Measurements from ENCODE around the gene CRMP1.
"Not testable (repeated sequence)": the region's sequence is repeated elsewhere in the genome, so short reads cannot be mapped to it uniquely, and the experiment has no call there.

CRMP1 gene

DNA sequence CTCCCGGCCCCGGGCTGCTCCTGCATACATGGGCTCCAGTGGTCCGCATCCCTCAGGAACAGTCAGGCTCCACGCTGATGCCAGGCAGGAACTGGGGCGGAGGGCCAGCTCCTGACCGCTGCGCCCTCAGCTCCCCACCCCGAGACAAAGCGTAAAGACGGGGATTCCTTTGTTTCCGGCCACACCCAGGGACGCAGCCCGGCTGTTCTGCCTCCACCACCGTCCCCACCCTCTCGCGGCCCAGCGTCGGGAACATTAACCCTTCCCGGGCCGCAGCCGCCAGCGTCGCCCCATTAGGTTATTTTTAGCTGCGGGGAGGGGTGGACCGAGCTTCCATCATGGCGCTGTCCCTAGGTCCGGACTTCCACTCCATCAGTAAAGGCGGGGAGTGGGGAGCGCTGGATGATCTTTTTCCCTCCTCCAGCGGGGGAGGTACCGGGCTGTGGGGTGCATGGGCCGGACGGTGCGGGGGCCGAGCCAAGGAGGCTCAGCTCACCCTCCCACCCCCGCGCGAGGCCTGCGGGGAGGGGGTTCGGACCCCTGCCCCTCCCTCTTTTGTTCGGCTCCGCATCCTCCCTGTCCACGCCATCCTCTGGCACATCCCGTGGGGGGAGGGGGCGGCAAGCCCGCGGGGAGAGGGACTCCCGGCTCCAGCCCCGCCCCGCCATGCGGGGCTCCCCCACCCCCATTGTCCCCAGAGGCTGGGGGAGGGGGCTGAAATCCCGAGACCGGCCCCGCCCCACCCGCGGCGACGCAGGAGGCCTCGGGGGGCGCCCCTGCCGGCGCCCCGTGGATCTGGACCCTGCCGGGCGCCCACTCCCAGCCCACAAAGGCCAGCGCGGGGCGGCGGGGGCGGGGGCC, 5.3 kb downstream of the CRMP1 start:
- no peak for DNase-seq

DNA sequence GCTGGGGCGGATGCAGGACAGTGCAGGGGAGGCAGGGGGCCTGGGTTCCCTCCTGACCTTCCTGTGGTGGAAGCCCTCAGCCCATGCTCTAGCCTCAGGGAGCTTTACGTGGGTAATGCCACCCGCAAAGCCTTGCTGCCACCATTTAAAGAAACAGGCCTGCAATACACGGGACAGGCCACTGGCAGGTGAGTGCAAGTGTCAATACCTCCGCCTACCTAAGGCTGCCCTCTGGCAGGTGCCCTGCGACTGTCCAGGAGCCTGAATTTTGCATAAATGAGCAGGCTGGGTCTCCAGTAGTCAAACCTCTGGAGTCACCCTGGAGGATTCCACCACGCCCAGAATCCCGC, 5.9 kb downstream of the CRMP1 start:
- no peak for DNase-seq

DNA sequence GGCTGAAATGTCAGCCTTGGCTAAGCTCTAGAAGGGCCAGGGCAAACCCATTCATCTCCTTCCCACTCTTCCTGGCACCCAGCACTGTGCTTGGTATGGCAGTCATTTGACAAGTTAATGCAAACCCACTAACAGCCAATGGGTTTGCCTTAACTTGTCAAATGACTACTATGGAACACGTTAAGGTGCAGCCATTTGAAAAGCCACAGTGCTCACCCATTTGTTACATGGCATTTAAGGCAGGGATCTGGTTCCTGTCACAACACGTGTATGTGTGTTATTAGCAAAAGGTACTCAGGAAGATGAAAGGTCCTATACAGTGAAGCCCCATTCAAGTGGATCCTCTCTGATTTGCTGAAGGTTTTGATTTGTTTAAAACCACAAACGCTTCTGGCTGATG, 7.2 kb downstream of the CRMP1 start:
- no peak for DNase-seq

DNA sequence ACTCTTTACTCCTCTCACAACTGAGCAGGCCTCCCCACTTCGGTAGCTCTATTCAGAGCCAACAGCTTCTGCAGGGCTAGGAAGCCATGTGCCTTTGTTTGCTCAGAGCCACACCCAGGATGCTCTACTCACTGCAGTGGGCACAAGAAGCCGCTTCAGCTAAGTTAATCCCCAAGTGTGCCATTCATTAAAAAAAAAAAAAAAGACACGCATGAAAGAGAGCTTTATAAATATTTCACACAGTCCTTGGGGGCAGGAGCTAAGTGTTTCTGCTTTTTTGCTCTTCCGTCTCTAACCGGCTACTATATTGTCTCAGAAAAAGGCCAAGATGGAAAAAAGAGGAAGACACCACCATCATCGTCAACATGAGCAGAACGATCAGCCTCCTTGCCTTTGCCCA, 8.1 kb downstream of the CRMP1 start:
- DNase-seq: no peak

DNA sequence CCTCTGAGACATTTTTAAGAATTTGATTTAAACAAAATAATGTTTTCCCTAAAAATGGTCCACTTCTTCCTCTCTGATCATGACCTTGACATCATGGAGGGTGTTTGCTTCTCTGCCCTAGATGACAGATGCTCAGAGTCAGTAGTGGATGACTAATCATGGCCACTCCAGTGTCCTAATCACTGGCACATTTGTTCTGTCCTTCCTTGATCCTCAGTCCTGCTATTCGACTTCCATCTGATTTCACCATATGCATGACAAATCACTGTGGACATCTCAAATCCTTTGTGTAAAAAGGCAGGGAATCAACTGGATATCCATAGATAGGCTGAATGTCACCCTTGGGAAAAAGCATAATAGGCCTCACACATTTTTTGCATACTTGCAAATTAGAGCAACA, 9.0 kb downstream of the CRMP1 start:
- no peak for DNase-seq

DNA sequence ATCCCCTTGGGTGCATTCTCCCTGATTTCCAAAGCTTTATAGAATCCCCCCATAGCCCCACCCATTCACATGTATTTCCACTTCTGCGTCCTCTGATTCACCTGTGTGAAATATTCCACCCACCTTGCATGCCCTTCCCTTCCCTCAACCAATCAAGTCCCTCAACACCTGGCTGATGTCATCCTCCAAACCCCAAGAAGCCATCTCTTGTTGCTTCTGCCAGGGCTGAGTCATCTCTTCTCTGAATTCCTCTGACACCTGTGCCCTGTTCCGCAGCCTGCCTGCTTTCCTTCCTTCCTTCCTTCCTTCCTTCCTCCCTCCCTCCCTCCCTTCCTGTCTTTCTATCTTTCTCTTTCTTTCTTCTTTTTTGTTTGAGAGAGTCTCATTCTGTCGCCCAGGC, 9.9 kb downstream of the CRMP1 start:
- DNase-seq: no peak

DNA sequence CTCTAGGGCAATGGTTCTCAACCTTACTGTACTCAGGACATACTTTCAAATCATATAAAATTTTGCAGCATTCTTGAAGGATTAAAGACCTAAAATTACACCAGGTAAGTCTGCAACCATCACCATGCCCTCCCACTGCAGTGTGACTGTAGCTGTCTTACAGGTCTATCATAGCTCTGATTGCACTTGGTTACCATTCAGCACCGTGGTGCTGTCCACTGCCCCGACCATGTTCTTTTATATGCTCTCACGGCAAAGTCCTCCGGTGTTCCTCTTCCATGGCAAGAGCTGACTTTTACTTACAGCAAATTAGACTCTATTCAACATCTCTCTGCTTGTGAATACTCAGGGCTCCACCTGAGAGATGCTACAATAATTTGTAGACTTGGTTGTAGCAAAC, 11.5 kb downstream of the CRMP1 start:
- DNase-seq: no peak

DNA sequence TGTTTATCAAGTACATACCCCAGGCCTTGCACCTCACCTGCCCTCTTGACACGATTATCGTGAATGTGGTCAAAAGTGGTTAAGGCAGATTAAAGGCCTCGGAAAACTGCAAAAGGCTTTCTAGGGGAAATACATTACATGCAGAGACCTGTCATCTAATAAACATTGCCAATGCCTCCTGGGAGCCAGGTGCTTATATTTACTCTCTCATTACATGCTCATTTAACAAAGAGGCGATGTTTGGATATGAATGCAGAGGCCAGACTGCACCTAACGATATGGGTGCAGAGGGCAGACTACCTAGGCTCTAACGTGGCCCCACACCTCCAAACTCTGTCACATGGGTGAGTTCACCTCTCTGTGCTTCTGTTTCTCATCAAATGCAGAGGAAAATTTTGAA, 14.5 kb downstream of the CRMP1 start:
- no peak for DNase-seq

DNA sequence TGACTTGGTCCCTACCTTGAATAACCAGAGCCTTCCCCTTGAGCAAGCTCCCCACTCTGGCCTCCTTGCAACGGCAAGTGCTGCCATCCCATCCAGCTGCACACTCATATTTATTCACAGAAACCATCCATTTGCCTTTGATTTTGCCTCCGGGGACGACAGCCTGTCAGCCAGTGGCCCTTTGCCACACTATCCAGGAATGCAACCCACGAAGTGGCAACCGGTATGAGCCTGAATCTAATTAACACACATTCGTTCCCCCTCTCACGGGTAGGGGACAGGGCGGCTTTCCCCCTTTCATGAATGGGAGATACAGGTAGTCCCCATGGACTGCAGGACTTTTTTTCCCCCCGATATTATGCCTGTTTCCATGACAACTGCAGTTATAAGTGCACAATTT, 15.5 kb downstream of the CRMP1 start:
- DNase-seq: no peak

DNA sequence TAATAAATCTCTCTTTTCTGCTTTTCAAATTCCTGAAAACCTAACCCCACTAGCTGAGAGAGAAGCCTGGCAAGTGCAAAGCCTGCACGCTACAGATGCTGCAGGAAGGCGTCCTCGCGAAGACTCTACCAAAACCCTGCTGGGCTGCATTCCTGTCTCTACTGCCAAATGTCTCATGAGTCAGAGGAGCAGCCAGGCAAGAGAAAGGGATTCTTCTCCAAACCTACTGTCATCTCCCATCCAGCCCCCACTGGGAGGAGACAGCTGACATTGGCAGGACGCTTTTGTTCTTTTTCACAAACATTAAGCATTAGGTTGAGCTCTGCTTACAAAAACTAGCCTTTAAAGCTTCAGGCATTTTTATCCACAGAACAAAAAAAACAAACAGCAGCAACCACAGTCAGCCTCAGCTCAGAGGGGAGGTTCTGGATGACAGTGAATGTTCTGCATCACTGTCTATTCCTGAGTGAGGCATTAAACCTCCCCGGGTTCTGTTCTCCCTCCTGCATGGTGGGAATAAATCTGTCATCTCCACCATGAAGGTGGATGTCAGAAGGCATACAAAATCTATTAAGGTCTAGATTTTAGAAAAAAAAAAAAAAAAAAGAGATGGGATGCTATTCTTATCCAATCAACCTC, 18.0 kb downstream of the CRMP1 start:
- DNase-seq: no peak

DNA sequence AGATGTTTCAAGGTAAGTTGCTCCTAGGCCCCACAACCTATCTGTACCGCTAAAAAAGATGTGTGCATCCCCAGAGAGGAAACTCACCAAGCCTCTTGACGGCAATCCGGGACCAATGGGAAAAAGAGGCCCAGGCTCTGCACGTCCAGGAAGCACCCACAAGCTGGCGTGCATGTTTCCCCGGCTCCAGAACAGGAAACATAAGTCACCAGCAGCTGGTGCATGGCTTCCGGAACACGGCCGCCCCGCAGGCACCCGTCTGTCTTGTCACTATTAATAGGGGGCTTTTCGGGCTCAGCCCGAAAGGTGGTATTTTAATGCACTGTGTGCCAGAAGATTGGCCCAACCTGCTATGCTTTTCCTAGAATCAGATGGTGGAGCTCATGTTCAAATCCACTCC, 22.2 kb downstream of the CRMP1 start:
- DNase-seq: no peak

DNA sequence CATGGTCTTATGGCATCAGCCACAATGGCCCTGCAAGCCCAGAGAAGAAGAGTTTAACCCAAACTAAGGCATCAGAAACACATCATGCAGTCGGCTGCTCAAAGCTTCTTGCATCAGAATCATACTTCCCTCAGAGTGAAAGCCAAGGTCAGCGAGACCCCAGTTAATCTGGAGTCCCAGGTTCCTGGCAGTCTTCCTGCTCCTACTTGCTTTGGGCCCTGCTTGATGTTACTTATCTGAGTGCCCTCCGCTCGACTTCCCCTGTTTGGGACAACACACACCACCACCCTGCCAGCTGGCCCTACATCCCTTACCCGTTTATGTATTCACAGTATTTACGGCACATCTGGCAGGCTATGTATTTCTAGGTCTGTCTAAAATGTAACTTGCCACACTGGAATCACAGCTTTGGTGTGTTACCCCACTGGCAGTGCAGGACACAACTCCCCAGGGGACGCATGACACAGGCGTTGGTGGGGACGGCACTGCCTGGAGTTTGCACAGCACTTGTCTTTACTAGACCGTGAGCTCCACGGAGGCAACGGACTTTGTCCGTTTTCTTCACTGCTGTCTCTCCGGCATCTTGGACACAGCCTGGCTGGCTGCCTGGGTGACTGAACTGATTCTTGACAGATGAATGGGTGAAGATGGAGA, 22.8 kb downstream of the CRMP1 start:
- no peak for DNase-seq

DNA sequence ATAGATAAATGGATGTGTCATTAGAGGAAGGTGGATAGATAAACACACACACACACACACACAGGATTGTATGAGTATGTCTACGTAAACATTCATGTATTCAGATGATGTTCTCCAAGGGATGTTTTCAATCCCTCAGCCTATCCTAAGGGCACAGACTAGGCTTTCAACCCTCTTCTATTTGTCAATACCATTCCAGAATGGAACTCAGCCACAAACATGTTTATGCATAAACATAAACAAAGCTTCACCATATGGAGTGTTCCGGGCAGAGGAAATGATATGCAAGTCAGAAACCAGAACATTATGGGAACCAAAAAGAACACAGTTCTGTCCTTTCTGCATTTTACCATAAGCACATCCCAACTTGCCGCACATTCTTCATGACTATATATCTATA, 25.0 kb downstream of the CRMP1 start:
- no peak for DNase-seq

DNA sequence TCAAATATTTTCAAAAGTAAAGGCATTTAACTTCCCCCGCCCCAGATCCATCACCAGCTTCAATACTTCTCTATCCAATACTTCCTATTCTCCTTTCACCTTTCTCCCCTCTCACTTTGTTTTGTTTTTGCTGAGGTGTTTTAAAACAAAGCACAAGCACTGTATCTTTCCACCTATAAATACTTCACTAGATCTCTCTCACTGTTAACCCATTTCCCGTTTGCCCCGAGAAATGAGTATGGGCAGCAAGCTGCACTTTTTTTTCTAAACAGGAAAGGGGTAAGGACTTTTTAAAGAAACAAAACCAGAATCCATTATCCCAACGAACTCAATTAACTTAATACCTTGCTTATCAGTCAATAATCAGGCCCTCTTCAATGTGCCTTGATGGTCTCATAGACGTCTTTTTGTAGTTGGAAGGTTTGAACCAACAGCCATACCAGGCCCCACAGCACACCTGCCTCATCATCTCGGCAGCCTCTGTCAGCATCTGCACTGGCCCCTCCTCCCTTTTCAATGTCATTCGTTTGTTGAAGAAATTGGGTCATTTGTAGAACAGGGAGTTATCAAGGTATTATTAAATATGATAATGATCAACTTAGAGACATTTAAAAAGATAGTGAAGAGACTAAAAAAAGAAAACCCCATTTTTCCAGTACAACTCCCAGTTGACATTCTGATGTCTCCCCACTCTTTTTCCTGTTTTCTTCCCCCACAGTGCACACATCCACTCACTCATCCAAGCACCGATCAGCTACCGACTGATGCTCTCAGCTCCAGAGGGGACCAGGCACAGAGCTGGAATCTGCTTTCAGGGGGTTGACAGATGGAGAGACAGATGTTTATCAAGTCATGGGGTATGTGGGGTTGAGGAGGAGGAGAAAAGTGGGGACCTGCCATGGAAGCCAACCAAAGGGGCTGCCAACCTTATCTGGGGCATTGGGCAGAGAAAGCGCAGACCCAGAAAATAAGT, 25.8 kb downstream of the CRMP1 start:
- no peak for DNase-seq

DNA sequence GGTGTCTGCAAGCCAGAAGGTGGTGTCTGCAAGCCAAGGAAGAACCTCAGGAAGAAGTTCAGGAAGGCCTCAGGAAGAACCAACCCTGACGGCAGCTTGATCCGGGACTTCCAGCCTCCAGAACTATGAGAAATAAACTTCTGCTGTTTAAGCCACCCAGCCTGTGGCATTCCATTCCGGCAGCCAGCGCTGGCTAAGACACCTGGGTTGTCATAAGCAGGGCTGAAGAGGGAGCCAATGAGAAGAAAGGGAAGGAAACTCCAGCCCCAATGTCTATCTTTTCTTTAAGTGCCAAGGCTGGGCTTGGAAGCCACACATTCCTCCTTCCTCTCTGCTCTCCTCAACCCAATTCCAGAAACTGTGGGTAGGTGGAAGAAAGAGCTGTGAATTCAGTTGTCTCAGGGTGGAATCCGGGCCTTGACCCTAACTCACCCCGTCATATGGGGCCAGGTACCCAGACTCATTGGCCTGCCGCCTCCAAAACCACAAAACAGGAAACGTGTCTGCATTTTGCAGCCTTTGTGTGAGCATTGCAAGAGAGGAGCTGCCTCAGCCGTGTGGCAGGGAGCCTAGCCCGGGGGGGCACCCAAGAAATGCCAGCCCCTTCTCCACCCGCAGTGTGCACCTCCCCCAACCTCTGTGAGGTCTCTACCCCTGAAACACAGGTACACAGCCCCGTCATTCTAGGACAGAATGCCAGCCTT, 26.8 kb downstream of the CRMP1 start:
- DNase-seq: no peak

DNA sequence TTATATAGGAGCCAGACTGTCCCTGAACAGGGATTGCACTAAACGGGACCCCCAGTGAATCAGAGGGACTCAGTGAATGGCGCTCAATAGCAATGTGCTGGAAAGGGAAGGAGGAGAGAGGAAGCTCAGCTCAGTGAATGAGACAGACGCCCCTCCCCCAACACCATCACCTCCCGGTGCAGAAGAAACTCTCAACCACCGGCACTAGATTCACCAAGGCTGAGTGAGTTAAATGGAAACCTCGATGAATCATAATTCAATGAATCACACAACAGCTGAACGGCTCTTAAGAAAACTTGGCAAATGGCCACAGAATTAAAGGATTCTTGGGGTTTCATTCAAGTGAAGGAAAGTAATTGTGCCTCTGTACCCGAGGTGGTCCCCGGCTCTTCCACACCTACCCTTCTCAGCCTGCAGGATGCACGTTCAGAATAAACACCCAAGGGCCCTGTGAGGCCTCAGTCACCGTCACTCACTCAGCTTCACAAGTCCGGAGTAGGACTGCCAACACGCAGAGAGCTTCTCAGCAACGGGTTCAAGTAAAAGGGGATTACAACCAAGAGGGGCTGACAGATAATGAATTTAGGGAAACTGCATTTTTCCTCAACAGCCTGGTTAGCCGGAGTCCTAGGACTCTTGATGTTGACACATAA, 29.3 kb downstream of the CRMP1 start:
- DNase-seq: no peak

DNA sequence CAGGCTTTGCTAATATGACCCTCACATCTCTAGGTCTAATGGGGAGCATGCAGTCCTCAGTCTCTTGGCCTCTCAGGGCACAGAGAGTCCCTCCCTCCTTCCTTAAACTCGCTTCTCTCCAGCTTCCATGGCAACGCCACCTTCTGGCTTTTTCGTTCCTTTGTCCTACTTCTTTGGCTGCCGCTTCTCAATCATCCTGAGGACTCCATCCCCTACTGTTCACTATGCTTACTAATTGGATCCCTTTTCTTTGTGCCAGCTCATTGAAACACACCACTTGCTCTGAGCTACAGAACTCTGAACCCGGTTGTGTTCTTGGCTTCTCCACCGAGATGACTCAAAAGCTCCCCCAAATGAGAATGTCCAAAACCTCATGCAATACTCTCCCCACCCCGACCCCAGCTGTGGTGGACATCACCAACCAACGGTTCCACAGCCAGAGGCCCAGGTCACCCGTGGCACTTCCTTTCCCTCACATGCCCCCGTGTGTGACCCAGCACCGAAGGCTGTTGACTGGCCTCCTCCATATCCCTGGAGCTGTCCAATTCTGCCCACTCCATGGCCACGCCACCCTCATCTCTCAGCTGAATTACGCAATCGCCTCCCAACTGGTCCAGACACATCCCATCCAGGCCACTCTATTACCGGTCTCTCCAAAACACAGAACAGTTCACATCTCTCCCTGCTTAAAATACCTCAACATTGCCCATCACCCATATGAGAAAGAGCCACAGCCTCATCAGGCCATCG, 34.7 kb downstream of the CRMP1 start:
- no peak for DNase-seq

DNA sequence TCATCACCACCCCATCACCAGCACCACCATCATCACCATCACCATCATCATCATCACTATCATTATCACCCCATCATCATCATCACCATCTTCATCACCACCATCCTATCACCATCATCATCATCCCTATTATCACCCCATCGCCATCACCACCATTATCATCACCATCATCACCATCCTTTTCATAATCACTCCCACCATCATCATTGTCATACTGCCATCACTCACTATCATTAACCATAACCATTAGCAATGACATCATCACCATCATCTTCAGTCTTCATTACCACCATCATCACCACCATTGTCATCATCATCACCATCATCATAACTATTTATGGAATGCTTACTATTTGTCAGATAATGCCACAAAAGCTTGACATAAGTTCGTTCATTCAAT, 35.7 kb downstream of the CRMP1 start:
- no peak for DNase-seq

DNA sequence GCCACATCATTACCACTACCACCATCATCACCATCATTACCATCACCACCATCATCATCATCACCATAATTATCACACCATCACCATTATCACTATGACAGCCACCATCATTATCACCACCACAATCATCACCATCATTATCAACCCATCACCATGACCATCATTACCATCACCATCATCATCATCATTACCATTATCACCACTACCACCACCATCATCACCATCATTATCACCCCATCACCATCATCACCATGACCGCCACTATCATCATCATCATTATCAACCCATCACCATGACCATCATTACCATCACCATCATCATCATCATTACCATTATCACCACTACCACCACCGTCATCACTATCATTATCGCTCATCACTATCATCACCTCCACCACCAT, 36.5 kb downstream of the CRMP1 start:
- not testable (repeated sequence) for DNase-seq

DNA sequence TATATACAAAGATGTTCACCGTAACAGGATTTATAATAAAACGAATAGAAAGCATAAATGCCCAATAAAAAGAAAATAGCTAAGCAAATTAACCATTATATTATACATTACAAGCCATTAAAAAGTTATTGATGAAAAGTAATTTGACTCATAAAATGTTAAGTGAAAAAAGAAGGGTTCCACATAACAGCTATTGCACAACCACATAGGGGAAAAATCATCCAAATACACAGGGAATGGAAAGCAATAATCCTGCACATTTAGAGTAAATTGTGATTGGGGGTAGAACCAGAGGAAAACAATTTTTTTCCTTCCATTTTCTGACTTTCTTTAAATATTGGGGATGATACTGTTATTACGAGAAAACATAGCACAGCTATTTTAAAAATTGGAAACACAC, 38.0 kb downstream of the CRMP1 start:
- DNase-seq: no peak

All from femur (tissue), 1 donor.